GM04504 (cell line): ENCODE measurements around the gene PRPH.
"Not testable (repeated sequence)": the region's sequence is repeated elsewhere in the genome, so short reads cannot be mapped to it uniquely, and the experiment has no call there.

Experiments
- DNase-seq: peaks from one replicate; pipeline ENCODE4 v3.0.0-alpha.2; 2012; ENCODE audit warnings: low read depth

Gene PRPH

DNA sequence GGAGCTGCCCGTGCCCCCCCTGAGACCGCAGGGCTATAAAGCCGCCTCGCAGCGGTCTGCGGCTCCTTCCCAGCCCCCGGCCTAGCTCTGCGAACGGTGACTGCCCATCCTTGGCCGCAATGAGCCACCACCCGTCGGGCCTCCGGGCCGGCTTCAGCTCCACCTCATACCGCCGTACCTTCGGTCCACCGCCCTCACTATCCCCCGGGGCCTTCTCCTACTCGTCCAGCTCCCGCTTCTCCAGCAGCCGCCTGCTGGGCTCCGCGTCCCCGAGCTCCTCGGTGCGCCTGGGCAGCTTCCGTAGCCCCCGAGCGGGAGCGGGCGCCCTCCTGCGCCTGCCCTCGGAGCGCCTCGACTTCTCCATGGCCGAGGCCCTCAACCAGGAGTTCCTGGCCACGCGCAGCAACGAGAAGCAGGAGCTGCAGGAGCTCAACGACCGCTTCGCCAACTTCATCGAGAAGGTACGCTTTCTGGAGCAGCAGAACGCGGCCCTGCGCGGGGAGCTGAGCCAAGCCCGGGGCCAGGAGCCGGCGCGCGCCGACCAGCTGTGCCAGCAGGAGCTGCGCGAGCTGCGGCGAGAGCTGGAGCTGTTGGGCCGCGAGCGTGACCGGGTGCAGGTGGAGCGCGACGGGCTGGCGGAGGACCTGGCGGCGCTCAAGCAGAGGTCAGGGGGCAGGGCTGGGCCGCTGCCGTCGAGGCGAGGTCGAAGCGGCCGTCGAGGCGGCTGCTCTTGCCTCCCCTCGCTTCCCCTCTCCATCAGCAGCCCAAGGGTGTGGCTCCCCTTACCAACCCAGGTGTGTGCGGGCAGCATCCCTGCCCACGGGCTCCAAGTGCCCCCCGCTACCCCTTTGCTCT is at the start of gene PRPH:
TSS of gene PRPH (plus strand) at position 66 of the 855 bp plus-strand sequence. CDS start at position 120, 54 bp downstream.
- no peak for DNase-seq

GRCh38 chr12:49251357-49251756 is 43.6 kb upstream of the PRPH start:
- no peak for DNase-seq

- DNase-seq: no peak
These were observed 41.8 kb upstream of the PRPH start for GRCh38 chr12:49253033-49253623.

DNA sequence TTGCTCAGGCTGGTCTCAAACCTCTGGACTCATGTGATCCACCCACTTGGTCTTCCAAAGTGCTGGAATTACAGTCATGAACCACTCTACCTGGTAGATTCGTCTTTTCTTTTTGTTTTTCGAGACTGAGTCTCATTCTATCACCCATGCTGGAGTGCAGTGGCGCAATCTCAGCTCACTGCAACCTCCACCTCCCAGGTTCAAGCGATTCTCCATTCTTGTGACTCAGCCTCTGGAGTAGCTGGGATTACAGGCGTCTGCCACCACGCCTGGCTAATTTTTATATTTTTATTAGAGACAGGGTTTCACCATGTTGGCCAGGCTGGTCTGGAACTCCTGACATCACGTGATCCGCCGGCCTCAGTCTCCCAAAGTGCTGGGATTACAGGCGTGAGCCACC is 39.5 kb upstream of the PRPH start:
- DNase-seq: not testable (repeated sequence)

DNA sequence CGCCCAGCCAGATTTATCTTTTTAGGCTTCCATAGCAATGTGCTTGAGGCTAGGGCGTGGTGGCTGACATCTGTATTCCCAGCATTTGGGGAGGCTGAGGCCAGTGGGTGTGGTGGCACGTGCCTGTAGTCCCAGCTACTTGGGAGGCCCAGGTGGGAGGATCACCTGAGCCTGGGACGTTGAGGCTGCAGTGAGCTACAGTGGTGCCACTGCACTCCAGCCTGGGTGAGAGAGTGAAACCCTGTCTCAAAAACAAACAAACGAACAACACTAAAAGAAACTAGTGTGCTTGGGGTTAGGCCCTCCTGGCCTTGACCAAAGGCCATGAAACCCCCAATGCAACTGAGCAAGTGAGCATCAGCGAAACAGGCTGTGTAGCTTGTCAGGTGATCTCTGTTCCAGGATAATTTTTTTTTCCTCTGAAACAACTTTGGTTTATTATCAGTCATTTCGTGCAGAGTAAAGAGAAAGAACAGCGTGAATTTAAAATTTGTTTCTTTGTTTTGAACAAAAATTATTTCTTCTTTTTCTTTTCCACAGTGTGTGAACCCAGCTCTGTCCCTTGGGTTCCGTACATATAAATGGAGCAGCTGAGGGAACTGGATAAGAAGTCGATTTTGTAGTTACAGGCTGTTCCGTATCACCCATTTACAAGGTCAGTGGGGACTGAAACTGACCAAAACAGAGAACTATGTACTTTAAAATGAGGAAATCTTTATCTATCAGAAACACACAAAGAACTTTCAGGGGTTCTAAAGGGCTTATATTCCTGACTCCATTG is 38.9 kb upstream of the PRPH start:
- no peak for DNase-seq

- not testable (repeated sequence) for DNase-seq
These were observed 37.3 kb upstream of the PRPH start for GRCh38 chr12:49257508-49258184.

DNA sequence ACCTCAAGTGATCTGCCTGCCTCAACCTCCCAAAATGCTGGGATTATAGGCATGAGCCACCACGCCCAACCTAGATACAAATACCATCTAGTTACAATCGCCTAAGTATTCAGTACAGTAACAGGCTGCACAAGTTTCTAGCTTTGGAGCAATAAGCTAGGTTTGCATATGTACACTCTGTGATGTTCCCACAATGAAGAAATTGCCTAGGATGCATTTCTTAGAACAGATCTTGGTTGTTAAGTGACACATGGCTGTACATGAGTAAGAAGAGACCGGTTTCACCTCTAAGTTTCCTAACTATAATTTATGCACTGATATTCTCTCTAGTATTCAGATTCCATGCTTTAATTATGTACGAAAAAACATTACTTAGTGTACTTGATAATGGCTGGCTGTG is 35.5 kb upstream of the PRPH start:
- DNase-seq: no peak

GRCh38 chr12:49260166-49260565 is 34.8 kb upstream of the PRPH start:
- no peak for DNase-seq

GRCh38 chr12:49260571-49261363 is 34.2 kb upstream of the PRPH start:
- no peak for DNase-seq

- DNase-seq: no peak
These were observed 33.2 kb upstream of the PRPH start for GRCh38 chr12:49261721-49262120.

DNA sequence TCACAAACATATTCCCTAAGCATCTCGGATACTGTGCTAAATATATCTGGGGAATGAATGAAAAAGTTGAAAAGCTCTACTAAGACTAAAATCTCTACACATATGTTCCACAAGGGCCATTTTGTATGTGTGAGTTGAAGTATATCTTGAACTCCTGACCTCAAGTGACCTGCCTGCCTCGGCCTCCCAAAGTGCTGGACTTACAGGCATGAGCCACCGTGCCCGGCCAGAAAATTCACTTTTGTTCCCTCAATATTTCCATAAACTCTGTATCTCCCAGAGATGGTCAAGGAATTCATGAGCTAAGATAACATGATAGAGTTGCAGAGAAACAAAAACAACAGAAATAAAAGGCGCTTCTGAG is 31.6 kb upstream of the PRPH start:
- no peak for DNase-seq

DNA sequence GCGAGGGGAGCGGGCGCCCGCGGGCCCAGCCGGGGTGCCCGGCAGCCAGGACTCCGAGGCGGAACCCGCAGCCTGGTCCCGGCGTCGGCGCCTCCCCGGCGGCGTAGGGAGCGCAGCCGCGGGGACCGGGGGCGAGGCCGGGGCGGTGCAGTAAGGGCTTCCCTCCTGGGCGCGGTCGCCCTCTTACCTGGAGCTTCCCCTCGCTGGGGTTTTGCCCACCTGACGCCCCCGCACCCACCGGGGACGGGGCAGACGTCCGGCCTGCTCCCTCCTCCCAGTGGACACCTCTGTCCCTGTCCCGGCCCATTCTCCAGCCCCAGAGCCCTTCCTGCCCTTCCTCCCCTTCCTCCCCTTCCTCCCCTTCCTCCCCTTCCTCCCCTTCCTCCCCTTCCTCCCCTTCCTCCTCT is 30.5 kb upstream of the PRPH start:
- DNase-seq: no peak

DNA sequence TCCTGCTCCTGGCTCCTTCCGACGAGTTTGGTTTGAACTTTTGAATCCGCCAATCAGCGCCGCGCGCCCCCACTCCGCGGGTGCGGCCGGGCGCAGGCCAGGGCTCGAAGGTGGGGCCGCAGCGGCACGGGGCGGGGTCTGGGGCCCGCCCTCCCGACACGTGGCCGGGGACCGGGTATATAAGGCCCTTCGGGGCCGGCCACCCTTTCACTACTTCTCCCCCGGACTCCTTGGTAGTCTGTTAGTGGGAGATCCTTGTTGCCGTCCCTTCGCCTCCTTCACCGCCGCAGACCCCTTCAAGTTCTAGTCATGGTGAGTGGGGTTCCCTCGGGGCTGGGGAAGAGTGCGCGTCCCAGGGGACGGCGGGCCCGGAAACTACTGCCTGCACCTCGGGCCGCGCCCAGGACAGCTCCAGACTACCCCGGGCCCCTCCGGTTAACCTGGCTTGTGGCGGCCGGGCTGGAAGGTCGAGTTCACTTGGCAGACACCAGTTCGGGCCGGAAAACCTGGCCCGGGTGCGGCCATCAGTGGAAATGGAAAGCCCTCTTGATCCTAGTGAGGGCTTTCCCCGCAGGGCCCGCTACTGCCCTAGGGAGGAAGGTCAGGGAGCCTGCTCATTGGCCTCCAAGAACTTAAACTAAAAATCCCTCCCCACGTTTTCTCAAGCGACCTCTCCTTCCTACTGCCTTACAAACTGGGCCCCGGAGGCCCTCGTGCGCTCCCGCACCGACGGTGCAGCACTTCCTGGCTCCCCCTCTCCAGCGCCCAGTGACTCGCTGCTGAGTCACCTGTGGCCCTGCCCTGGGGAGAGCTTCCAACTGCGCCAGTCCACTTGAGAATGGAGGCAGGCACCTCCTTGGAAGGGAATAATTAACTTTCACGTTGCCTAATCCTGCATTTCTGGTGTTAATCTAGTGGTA is 29.8 kb upstream of the PRPH start, which contains the start of gene TUBA1C:
TSS of gene TUBA1C (plus strand) at position 210 of the 920 bp plus-strand sequence. CDS start at position 310, 100 bp downstream.
- peak; percentile 88 for DNase-seq

DNA sequence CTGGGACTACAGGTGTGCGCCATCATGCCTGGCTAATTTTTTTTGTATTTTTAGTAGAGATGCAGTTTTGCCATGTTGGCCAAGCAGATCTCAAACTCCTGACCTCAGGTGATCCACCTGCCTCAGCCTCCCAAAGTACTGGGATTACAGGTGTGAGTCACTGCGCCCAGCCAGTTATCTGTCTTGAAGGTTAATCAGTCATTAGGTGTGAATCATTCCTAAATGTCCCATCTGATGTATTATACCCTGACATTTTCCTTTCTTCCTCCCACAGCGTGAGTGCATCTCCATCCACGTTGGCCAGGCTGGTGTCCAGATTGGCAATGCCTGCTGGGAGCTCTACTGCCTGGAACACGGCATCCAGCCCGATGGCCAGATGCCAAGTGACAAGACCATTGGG is 25.8 kb upstream of the PRPH start:
- not testable (repeated sequence) for DNase-seq

DNA sequence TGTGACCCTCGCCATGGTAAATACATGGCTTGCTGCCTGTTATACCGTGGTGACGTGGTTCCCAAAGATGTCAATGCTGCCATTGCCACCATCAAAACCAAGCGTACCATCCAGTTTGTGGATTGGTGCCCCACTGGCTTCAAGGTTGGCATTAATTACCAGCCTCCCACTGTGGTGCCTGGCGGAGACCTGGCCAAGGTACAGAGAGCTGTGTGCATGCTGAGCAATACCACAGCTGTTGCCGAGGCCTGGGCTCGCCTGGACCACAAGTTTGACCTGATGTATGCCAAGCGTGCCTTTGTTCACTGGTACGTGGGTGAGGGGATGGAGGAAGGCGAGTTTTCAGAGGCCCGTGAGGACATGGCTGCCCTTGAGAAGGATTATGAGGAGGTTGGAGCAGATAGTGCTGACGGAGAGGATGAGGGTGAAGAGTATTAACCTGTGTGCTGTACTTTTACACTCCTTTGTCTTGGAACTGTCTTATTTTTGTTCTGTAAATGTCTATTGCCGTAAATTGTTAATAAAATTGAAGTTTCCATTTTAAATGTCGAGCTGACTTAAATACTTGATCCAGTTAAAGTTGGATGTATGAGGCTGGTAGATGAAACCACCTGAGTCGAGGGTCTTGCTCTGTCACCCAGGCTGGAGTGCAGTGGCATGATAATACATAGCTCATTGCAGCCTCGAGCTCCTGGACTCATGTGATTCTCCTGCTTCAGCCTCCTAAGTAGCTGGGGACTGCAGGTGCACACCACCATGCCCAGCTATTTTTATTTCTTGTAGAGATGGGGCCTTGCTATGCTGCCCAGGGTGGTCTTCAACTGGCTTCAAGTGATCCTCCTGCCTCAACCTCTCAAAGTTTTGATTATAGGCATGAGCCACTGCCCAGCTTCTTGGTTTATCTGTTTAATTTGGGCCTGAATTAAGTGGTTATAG is 21.9 kb upstream of the PRPH start:
- no peak for DNase-seq

- DNase-seq: no peak
These were observed 21.1 kb upstream of the PRPH start for GRCh38 chr12:49273726-49274395.

DNA sequence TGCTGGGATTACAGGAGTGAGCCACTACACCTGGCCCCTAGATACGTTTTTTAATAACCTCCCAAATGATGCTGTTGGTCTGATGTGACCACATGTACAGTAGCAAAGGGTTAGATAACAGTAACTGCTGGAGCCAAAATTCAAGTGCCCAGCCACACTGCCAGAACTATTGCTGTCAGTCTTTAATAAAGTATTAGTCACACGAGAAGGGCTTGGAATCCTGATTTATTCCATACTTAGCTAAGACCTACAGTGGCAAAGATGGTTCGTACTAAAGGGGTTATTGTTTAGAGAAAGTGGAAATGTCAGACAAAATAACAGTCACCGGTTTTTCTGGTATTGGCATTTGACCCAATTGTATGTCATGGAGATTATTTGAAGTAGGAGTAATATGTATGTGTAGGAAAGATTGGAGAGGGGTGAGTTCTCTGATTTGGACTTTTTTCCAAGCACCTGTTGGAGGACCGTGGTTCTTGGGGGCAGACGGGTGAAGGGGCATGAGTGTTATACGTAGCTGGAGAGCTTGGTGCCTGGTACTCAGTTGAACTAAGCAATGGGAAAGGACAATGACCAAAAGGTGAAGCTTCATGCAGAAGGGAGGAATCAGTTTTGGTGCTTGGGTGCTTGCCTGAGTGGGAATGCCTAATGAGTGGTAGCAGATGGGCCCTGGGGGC is 20.4 kb upstream of the PRPH start:
- DNase-seq: no peak
